Activated gamma-delta T cell treated with anti-CD3 and anti-CD28 coated beads, Interleukin-2, amount 50 U/mL, for 16 hours (primary cell): ENCODE results near the gene SMAD5.

ENCODE experiments used
- DNase-seq: peaks from one replicate; pipeline ENCODE4 v3.0.0-alpha.2; 2020; ENCODE audit warnings: low read depth

The SMAD5 gene

DNA sequence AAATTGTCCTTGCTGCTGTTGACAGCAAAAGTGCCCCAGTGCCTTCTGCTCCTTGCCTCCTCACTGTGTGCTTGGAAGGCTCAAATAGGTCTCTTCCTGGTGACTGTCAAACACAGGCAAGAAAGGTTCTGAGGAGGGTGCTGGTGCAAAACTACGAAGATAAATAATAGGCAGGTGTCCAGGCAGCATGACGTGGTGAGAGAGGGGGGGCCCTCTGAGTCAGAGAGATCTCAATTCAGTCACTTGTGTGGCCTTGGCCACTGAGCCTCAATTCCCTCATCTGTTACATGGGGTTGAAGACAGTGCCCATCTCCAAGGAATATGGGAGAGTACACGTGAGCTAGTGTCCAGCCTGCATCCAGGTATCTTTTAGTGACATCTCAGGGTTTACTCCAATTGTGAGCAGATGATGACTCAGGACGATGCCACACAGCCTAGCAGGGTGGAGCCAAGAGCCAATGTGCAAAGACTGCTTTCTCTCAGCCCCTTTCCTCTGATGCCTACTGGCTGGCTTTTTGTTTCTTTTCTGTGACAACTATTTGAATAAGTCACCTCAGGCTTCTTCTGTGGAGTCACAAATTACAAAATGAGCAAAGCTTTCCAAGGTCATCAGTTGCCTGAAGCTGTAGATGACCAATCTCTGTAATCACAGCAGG is 90.1 kb downstream of the SMAD5 start:
- DNase-seq, result no peak

DNA sequence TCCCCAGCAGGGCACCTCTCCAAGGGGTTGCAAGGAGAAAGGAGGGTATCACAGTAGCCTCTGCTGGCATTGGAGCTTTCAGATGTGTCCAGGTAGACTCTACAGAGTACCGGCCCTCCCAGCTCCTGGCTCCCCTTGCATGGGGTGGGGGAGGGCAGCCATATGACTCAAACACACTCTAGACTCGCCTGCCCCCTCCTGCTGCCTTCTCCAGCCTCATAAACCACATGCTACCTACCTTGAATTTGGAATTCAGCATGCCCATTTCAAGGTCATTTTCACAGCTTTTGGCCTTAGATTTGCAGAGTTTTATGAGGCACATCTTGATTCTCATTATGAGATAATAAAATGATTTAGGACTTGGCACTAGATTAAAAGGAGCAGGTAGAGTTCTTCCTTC is 93.2 kb downstream of the SMAD5 start:
- no peak for DNase-seq

DNA sequence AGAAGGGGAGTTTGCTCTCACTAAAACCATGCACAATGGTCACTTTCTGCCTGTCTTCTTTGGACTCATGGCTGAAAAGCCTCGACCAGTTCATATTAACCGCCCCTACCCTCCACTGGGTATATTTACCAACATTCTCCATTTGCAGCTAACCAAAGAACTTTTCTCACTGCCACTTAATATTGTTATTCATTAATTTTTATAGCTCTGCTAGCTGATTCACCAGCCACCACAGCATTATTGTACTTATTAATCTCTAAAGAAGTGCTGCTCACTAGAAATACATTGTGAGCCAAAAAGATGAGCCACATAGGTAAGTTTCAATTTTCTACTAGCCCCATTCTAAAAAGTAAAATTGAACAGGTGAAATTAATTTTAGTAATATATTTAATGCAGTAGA is 93.8 kb downstream of the SMAD5 start:
- no peak for DNase-seq

DNA sequence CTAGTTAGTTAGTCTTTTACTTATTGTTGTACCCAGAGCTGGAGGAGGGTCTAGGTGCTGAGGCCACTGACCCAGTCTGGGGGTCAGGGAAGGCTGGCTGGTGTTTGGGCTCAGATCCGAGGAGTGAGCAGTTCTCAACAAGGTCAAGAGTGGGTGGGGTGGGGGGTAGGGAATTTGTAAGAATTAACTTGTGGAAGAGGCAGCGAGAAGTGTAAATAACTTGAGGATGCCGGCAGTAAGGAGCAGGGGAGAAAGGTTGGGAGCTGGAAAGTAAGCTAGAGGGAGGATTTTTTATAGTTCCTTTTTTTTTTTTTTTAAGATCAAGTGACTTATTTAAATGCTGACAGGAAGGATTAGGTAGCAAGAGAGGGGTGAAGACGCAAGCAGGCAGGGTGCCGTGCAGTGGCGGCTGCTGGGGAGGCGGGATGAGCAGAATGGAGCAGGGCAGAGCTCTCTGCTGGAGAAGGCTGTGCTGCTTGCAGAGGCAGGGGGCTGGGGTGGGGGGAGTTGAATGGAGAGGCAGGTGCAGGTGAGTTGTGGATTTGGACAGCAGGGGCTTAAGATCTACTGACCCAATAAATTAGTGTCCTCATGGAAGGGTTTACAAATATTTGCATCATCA is 95.6 kb downstream of the SMAD5 start:
- DNase-seq, result no peak

DNA sequence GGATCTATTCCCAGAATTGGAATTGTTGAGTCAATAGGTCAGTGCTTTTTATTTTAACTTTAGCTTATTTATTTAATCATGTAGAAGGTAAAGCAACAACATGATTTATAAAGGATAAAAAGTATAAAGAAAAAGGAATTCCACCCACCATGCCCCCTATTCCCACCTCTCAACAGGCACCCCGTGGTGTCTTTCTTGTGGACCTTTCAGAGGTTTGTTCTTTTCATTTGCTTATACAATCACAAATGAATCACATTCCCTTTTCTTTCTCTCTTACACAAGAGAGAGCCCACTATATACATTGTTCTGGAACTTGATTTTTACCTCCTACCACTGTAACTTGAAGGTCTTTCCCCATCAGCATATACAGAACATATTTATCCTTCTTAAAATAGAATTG is 97.5 kb downstream of the SMAD5 start:
- DNase-seq, result no peak

DNA sequence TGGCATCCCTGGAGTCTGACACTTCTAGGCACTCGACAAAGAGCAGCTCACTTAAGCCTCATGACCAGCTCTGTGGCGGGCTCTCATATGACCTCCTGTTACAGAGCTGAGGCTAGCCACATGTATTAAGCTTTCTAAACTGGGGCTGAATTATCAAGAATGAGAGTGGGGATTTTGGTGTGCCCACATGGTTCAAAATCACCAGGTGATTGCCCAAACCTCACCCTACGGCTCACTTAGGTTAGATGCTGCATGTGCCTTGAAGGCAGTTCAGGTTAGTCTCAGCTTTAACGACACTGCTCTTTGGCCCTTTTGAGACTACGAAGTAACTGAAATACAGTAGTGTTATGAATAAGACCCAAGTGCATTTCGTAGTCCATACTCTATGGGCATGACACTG is 99.7 kb downstream of the SMAD5 start:
- DNase-seq, result no peak
